HepG2 (cell line): ENCODE results near the gene YJEFN3. TPM values are rescaled to one million over a fixed set of nuclear protein-coding genes. Genes with fewer than 3 reads are reported as not detected.

Experiments used
- ATAC-seq: fragments of 200-7000 bp; cut with Tn5 transposase; 3 replicates; pipeline ENCODE4 v1.9.1; 2020; ENCODE audit warnings: mild to moderate bottlenecking, moderate library complexity
- BruUV-seq: library from RNA; stranded (reverse); fragments of 400-500 nt; replicated peaks from 2 replicates; lab custom pipeline; 2021; lab: Mats Ljungman, UMichigan
- CTCF ChIA-PET: fragments of 300-600 bp; formaldehyde crosslinking; extraction: SDS; loops from one replicate; lab custom pipeline; 2021; ENCODE audit warnings: low total read pairs, inconsistent platforms, low intra/inter-chr PET ratio; lab: Yijun Ruan, JAX
- POLR2A ChIA-PET: fragments of 350-600 bp; sonication (Branson Sonifier 250); formaldehyde crosslinking; loops from one replicate; lab custom pipeline; 2020; ENCODE audit warnings: antibody characterized with exemption, inconsistent platforms; lab: Yijun Ruan, JAX
- DNase-seq: peaks from one replicate; pipeline ENCODE4 v3.0.0-alpha.2; 2015; ENCODE audit warnings: low spot score
- FAIRE-seq: peaks from 3 replicates; lab custom pipeline; 2011; peaks lifted over from hg19 to GRCh38; lab: Jason Lieb, UNC
- H2AFZ ChIP-seq: one replicate; pipeline ENCODE4 v1.6.1; 2011; ENCODE audit warnings: low read length, inconsistent platforms
- H3K27ac ChIP-seq: fragments of 300-600 bp; 3 replicates; pipeline ENCODE4 v1.8.0; 2011; ENCODE audit warnings: mixed run types, mild to moderate bottlenecking, mixed read lengths, low read length, inconsistent platforms; ENCODE audit not compliant: insufficient read depth; ENCODE audit errors: extremely low read length
- H3K27me3 ChIP-seq, 2 experiments: fragments of 200-600 bp in 1 of 2; 2 replicates in 1 of 2; 3 replicates in 1 of 2; pipeline versions ENCODE4 v1.6.0 to v1.8.0; 2011; ENCODE audit warnings: low read length in 2 of 2, mild to moderate bottlenecking in 2 of 2, moderate library complexity in 2 of 2, inconsistent platforms in 1 of 2; ENCODE audit not compliant: insufficient read depth in 2 of 2, control insufficient read depth in 1 of 2
- H3K36me3 ChIP-seq, 2 experiments: fragments of 200-600 bp in 1 of 2; replicated peaks in 1 of 2; 2 replicates in 1 of 2; 3 replicates in 1 of 2; pipeline versions ENCODE4 v1.5.1 to v1.8.0; 2011; ENCODE audit warnings: low read length in 2 of 2, inconsistent platforms in 1 of 2; ENCODE audit not compliant: insufficient read depth in 2 of 2, control insufficient read depth in 1 of 2
- H3K4me1 ChIP-seq: 2 replicates; pipeline ENCODE4 v1.5.1; 2012; ENCODE audit warnings: low read length, inconsistent platforms; ENCODE audit not compliant: insufficient read depth
- H3K4me2 ChIP-seq: 2 replicates; pipeline ENCODE4 v1.6.0; 2011; ENCODE audit warnings: low read depth, low read length, inconsistent platforms
- H3K4me3 ChIP-seq, 3 experiments: fragments of 200-600 bp in 1 of 3; sonication (generic), shearing (Covaris generic) in 1 of 3; replicated peaks in 1 of 3; 2 replicates each; pipeline ENCODE4 v1.5.1; 2011 to 2016; ENCODE audit warnings: low read length in 3 of 3, inconsistent platforms in 2 of 3, low read depth in 2 of 3, mild to moderate bottlenecking in 2 of 3, control low read depth in 1 of 3, mixed read lengths in 1 of 3; ENCODE audit not compliant: insufficient read depth in 1 of 3
- H3K79me2 ChIP-seq: one replicate; pipeline ENCODE4 v1.6.1; 2011; ENCODE audit warnings: low read length, inconsistent platforms; ENCODE audit not compliant: insufficient read depth
- H3K9ac ChIP-seq: 2 replicates; pipeline ENCODE4 v1.6.0; 2011; ENCODE audit warnings: mild to moderate bottlenecking, low read depth, low read length, inconsistent platforms; ENCODE audit not compliant: insufficient read depth
- H3K9me3 ChIP-seq: 2 replicates; pipeline ENCODE4 v1.5.1; 2012; ENCODE audit warnings: mild to moderate bottlenecking, low read length
- H4K20me1 ChIP-seq: 2 replicates; pipeline ENCODE4 v1.6.0; 2011; ENCODE audit warnings: inconsistent platforms, mild to moderate bottlenecking, low read length, moderate library complexity; ENCODE audit not compliant: insufficient read depth
- ZNF318 ChIP-seq: sonication (generic); formaldehyde crosslinking; IDR thresholded peaks from 2 replicates; pipeline ENCODE4 v1.4.0; 2020; ENCODE audit warnings: mild to moderate bottlenecking, missing genetic modification reagents
- WGBS: methylation state at CpG from one replicate; pipeline ENCODE4 v1.1.6; 2017; ENCODE audit warnings: low lambda C conversion rate; 5-methylcytosine and 5-hydroxymethylcytosine counted together
- in situ Hi-C: cut with HindIII; loops from 2 replicates; pipeline ENCODE4 v1.10.0; 2017; ENCODE audit warnings: low pct_unique_long_range_greater_than_20kb; ENCODE audit not compliant: extremely low pct_ligation_motif_present
- intact Hi-C: fragments of 100-400 bp; cut with micrococcal nuclease; formaldehyde crosslinking; loops from one replicate; pipeline ENCODE4 v1.10.0; 2022; ENCODE audit not compliant: unreplicated experiment
- polyA plus RNA-seq, 8 experiments: library from polyadenylated mRNA; depleted of rRNA in 3 of 8; stranded (reverse) in 7 of 8; unstranded in 1 of 8; fragments of >200 nt; fragmentation: Illumina TruSeq in 4 of 8; extraction: Trizol in 4 of 8; gene quantifications; 2 replicates each; pipeline versions ENCODE4 v1.2.1 to v1.2.3, GENCODE V29; 2011 to 2016; ENCODE audit warnings: low read depth in 4 of 8, missing spikeins in 1 of 8, mixed read lengths in 1 of 8; ENCODE audit not compliant: insufficient read depth in 1 of 8
- total RNA-seq, 5 experiments: library from RNA; depleted of rRNA; stranded (reverse); fragments of >200 nt; fragmentation: Illumina TruSeq; extraction: Trizol; gene quantifications; 2 replicates each; pipeline ENCODE4 v1.2.3, GENCODE V29; 2016; ENCODE audit warnings: low read depth in 1 of 5

The YJEFN3 gene
- total and polyA plus RNA-seq, 2 of the 13 experiments (the other 11 are each of a cell fraction or from before 2014, with no cell fraction given) = 0.89 to 4.0 TPM

- ATAC-seq = no peak
Observed at GRCh38 chr19:19544257-19544953, 15.7 kb downstream of the YJEFN3 start.

More at GRCh38 chr19:19544257-19544953, 15.7 kb downstream of the YJEFN3 start:
- no TSS peak for BruUV-seq
- no peak overlapping the region for H3K4me3 ChIP-seq
- FAIRE-seq (no peak), DNase-seq (no peak)
- no peaks in the 10 kb centered on the region for H3K36me3 ChIP-seq
- no peaks in the 10 kb centered on the region for H3K79me2 ChIP-seq
- H3K4me1 ChIP-seq = no peaks in the 10 kb centered on the region
- no peak overlapping the region for H3K9ac ChIP-seq
- CTCF ChIA-PET = no interaction called here
- no peaks in the 10 kb centered on the region for H3K9me3 ChIP-seq
- no peak for TF ChIP-seq ZNF318 (CRISPR knock-in tag)
- H2AFZ ChIP-seq = no peak overlapping the region
- H4K20me1 ChIP-seq = no peaks in the 10 kb centered on the region
- H3K27ac ChIP-seq = no peak overlapping the region
- H3K4me2 ChIP-seq = no peak overlapping the region
- in situ Hi-C loops = loop anchor here (25.0 kb wide), 1 partner anchor 418 kb away; no protein-coding TSS in a partner anchor
- intact Hi-C loops = no loop called here
- POLR2A ChIA-PET = no interaction called here
- peaks cover 4 to 35% of the 10 kb centered on the region in 2 experiments; a peak in 4 of 5 replicates for H3K27me3 ChIP-seq
- WGBS = 88% methylated on average over 44 of the region's 75 CpGs
